Medulla oblongata (tissue), 1 donor: ENCODE data around the gene CPA4.
"Not testable (repeated sequence)": the region's sequence is repeated elsewhere in the genome, so short reads cannot be mapped to it uniquely, and the experiment has no call there.

Source experiments
- DNase-seq: peaks from one replicate; pipeline ENCODE4 v3.0.0-alpha.2; 2015; ENCODE audit errors: extremely low spot score

CPA4 gene, protein sequence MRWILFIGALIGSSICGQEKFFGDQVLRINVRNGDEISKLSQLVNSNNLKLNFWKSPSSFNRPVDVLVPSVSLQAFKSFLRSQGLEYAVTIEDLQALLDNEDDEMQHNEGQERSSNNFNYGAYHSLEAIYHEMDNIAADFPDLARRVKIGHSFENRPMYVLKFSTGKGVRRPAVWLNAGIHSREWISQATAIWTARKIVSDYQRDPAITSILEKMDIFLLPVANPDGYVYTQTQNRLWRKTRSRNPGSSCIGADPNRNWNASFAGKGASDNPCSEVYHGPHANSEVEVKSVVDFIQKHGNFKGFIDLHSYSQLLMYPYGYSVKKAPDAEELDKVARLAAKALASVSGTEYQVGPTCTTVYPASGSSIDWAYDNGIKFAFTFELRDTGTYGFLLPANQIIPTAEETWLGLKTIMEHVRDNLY

GRCh38 chr7:130292682-130293257 is at the start of gene CPA4:
Gene CPA4, plus strand, starts transcription at chr7:130293161. Its CDS starts 20 bp downstream, at chr7:130293181.
- DNase-seq = no peak

GRCh38 chr7:130243486-130243885 is 49.5 kb upstream of the CPA4 start:
- not testable (repeated sequence) for DNase-seq

DNA sequence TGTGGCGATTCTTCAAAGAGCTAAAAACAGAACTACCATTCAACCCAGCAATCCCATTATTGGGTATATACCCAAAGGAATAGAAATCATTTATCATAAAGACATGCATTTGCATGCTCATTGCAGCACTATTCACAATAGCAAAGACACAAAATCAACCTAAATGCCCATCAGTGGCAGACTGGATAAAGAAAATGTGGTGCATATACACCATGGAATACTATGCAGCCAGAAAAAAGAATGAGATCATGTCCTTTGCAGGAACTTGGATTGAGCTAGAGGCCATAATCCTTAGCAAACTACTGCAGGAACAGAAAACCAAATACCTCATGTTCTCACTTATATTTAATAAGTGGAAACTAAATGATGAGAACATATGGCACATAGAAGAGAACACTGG is 46.5 kb upstream of the CPA4 start:
- not testable (repeated sequence) for DNase-seq

DNA sequence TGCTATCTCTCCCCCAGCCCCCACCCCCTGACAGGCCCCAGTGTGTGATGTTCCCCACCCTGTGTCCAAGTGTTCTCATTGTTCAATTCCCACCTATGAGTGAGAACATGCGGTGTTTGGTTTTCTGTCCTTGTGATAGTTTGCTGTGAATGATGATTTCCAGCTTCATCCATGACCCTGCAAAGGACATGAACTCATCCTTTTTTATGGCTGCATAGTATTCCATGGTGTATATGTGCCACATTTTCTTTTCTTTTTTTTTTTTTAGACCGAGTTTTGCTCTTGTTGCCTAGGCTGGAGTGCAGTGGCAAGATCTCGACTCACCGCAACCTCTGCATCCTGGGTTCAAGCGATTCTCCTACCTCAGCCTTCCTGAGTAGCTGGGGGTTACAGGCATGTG is 44.1 kb upstream of the CPA4 start:
- not testable (repeated sequence) for DNase-seq

GRCh38 chr7:130249626-130250025 is 43.3 kb upstream of the CPA4 start:
- not testable (repeated sequence) for DNase-seq

DNA sequence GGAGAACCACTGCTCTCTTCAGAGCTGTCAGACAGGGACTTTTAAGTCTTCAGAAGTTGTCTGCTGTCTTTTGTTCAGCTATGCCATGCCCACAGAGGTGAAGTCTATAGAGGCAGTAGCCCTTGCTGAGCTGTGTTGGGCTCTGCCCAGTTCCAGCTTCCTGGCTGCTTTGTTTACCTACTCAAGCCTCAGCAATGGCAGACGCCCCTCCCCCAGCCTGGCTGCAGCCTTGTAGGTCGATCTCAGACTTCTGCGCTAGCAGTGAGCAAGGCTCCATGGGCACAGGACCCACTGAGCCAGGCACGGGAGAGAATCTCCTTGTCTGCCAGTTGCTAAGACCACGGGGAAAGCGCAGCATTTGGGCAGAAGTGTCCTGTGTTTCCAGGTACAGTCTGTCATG is 38.4 kb upstream of the CPA4 start:
- DNase-seq = no peak

DNA sequence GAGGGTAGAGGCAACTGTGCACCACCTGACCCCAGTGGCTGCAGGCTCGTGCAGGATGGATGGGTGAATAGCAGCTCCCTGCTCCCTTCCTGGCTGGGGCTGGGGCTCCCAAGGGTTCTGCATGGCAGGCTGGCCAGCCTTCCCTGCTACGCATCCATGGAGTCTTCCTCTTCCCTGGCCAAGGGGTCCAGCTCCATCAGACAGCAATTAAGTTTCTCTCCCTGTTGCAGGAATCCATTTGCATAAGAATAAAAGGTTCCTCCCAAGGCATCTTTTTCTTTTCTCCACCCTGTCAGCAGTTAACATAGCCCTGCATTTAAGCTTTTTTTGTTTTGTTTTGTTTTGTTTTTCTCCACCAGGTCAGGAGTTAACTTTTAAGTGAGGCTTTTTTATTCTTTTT is 36.3 kb upstream of the CPA4 start:
- no peak for DNase-seq

GRCh38 chr7:130258494-130259078 is 34.4 kb upstream of the CPA4 start:
- DNase-seq = no peak

- DNase-seq = peak; percentile 45
Measured at GRCh38 chr7:130262448-130262847, 30.5 kb upstream of the CPA4 start.

GRCh38 chr7:130263130-130263529 is 29.8 kb upstream of the CPA4 start:
- DNase-seq = no peak

- no peak for DNase-seq
Measured at GRCh38 chr7:130266258-130266960, 26.6 kb upstream of the CPA4 start, which contains the start of gene CPA2. Gene CPA2, plus strand, starts transcription at chr7:130266863. Its CDS starts 19 bp downstream, at chr7:130266882.

GRCh38 chr7:130266961-130267321 is 26.0 kb upstream of the CPA4 start:
- DNase-seq = no peak

DNA sequence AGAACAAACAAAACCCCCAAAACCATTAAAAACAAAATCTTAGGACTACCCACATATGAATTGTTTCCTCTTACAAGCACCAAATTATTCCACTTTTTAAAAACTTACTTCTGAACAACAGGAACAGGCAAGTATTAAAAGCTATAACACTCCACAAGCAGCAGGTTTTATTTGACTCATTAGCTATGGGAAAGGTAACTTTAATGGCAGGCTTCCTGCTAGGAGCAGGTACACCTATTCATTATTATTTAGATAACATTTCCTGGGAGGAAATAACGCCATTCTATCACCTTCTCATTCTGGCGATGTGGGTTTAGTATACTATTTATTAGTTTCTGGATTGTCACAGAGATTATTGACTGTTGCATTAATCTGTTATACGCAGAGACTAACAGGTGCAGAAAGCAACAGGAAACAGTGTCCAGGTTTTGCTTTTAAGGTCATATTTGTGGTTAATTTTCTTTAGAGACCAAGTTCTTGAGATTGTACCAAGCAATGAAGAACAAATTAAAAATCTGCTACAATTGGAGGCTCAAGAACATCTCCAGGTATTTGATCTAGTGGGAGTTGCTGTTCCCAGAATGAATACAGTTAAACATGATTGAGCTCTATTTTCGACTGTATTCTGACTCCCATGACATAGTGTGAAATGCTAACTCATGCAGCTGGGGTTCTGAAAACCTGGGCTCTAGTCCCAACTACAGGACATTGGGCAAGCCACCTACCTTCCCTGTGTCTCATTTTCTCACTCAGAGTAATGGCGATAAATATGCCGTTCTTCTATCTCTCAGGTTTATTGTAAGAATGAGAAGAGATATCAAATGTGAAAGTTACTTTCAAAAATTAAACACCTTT is 24.3 kb upstream of the CPA4 start:
- DNase-seq = no peak

- no peak for DNase-seq
Measured at GRCh38 chr7:130269318-130269694, 23.7 kb upstream of the CPA4 start.

DNA sequence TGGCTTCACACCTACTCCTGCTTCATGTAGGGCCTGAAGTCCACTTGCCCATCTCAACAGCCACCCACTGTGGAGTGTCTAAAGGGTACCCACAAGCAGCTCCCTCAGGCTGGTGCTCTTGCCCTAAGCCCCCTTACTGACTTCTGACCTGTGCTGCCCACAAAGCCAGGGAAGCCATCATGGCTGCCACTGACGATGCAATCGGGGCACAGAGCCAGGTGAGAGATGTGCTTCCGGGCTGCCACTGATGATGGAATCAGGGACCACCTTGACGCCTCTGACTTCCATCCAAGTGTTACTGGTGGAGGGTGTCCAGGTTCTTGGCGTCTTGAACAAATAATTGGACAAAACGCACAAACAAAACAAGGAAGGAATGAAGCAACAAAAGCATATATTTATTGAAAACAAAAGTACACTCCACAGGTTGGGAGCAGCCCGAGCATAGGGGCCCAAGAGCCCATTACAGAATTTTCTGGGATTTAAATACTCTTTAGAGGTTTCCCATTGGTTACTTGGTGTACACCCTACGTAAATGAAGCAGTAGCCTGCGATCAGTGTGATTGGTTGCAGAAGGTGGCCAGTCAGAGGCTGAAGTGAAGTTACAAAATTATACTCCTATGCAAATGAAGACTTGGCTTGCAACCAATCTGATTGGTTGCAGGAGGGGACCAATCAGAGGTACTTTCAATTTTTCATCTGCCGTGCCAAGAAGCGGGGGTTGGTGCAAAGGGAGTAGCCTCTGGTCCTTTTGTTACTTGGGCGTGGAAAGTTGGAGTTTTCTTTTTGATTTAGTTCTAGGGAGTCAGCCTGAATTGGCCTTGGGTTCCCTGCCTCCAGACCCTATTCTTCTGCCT is 21.8 kb upstream of the CPA4 start:
- DNase-seq = no peak

- DNase-seq = peak; percentile 40
Measured at GRCh38 chr7:130272381-130273080, 20.4 kb upstream of the CPA4 start.

DNA sequence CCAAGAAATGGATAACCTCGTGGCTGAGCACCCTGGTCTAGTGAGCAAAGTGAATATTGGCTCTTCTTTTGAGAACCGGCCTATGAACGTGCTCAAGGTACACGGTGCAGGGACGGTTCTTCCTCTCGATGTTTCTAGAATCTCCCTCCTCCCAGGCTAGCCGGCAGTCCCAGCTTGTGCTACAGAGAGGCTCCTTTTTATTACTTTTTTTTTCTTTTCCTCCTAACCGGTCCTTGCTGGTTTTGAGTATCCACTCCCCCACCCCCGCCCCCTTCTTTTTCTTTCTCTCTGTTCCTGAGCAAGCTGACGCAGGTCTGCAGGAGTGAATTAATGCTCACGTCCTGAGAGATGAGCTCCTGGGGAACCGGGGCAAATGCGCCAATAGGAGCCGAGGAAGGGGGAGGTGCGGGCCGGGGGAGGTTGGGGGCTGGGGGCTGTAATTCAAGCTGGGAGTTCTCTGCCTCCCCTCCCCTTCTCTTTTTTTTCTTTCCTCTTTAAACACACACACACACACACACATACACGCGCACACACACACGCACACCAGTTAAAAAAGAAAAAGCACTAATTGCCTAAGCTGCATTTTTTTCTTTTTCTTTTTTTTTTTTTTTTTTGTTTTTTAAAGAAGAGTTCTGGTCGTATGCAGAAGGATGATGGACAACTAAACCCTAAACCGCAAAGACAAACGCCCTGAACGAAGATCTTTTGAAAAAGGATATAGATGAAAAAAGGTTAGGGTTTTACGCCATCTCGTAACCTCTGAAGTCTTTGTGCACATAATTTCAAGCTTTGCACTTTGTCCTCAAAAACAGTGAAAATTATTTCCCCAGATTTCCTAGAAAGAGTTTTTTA is 19.7 kb upstream of the CPA4 start:
- peak; percentile 69 for DNase-seq

- peak; percentile 31 for DNase-seq
Measured at GRCh38 chr7:130273933-130274255, 19.1 kb upstream of the CPA4 start.

DNA sequence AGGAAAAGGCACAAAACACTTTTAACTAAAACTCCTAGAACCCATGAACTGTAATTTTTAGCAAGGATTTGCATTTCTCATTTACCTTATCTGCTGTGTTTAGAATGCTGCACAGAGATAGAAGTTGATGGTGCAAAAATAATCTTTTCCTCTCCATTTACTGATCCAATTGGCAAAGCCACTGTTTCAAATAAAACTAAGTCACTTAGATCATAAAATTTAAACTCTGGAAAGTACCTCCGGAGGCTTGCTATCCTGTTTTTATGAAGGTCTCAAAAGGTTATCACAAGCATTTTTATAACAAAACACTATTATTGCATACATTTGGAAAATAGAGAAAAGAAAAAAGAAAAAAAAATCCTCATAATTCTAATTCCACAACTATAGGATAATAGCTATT is 18.7 kb upstream of the CPA4 start:
- no peak for DNase-seq
